Germinal center (tissue), 1 donor: ENCODE data around the gene HS1BP3.

Experiments
- DNase-seq: peaks from one replicate; pipeline ENCODE4 v3.0.0; 2012; ENCODE audit warnings: mixed read lengths, low spot score

The HS1BP3 gene

GRCh38 chr2:20599001-20599600, 51.8 kb downstream of the HS1BP3 start:
- DNase-seq = no peak

- no peak for DNase-seq
Measured at GRCh38 chr2:20597860-20598183, 53.1 kb downstream of the HS1BP3 start.

DNA sequence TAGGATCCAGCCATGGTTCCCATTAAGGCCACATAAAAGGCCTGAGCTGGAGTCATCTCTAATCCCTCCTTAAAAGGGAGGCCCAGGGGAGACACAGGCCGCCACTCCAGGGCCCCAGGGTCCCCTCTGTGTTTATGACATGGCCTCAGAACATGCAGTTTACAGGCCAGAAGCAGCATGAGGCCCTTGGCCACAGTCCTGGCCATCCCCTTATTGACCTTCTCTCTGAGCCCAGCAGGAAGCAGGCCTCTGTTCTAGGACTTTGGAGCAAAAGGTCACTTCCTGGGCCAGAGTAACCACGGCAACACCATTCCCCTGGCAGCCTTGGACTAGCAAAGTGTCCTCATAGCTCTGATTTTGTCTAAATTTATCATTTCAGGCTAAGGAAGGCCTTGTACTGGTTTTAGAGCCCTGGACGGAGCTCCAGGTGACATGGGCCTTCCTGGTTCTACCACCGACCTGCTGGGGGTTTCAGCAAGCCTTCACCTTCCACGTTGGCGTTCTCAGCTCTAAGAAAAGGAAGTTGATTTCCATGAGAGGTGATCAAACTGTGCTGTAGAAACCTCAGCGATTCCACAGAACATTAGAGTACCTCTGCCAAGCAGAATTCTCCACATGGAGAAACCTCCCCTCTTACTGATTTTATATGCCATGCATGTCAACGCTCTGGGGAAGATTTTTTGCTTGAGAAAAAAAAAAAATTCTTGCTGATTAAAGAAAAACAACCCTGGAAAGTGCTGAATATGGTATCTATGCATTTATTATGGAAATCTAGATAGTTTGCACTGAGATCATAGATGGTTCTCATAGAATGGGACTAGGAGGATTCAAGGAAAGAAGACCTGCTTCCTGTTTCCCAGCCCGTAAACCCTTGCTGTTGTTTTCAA, 53.7 kb downstream of the HS1BP3 start:
- DNase-seq = no peak

- no peak for DNase-seq
Measured at GRCh38 chr2:20596193-20596972, 54.5 kb downstream of the HS1BP3 start.

GRCh38 chr2:20595439-20596192, 55.3 kb downstream of the HS1BP3 start:
- DNase-seq = peak; percentile 67

GRCh38 chr2:20594957-20595356, 55.9 kb downstream of the HS1BP3 start:
- DNase-seq = no peak

DNA sequence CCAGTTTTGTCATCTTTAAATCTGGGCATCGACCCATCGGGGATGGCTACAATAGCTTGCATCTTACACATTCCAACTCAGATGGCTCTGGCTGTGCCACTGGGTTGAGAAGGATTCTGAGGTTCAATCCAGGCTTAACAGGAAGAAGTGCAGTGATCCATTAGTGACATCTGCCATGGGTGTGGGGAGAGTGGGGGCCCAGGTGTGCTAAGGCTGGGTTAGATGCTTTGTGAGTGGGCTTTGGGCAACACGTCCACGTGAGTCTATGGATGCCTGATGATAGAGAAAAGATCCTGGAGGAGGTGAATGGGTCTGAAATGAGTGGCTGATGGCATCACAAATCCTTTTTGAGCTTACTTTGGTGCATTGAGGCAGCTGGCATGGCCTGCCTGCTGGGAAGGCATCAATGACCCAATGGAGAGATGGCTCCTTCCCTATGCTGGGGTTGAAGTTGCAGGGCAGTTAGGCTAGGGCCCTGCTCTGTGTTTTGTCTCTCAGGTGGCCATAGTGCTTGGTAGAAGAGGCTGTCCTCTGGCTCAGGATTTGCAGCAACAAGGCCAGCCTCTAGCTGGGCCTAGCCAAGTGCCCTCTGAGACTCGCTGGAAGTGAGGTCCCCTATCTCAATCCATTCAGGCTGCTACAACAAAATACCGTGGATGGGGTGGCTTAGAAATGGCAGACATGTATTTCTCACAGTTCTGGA, 56.7 kb downstream of the HS1BP3 start:
- no peak for DNase-seq

DNA sequence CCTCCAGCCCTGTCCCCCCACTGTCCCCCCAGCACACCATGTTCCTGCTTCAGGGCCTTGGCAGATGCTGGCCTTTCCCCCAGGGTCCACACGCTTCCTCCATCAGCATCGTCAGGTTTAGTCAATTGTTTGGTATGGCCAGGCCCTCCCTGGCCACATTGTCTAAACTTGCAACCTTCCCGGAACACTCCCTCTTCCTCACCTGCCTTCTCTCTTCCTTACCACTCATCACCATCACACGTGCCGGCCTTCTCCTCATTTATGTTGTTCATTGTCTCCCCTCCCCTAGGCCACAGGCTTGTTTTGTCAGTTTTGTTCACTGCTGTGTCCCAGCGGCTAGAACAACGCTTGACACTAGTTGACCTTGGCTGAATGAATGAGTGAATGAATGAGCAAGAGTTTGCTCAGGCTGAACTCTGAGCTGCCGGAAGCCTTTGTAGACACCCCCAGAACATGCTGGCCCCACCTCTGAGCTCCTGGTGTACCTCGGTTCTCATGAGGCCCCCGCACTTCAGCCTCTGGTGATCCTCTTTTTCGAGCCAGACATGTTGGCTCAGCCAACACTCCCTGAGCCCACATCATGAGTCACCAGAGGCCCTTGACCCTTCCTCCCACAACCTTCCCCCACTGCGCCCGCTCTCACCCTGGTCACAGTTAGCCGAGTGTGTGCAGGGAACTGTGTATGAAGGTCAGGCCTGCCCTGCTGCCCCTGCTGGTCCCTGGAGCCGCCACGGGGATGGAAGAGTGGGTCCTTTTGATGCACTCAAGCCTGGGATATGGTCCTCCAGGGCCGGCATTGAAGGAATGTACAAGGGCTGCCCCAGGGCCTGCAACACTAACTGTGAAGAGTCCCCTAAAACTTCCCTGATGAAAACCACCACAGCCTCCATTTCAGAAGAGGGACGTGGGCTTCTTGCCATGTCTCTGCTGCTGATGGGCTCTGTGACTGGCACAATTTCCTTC, 57.5 kb downstream of the HS1BP3 start:
- no peak for DNase-seq

DNA sequence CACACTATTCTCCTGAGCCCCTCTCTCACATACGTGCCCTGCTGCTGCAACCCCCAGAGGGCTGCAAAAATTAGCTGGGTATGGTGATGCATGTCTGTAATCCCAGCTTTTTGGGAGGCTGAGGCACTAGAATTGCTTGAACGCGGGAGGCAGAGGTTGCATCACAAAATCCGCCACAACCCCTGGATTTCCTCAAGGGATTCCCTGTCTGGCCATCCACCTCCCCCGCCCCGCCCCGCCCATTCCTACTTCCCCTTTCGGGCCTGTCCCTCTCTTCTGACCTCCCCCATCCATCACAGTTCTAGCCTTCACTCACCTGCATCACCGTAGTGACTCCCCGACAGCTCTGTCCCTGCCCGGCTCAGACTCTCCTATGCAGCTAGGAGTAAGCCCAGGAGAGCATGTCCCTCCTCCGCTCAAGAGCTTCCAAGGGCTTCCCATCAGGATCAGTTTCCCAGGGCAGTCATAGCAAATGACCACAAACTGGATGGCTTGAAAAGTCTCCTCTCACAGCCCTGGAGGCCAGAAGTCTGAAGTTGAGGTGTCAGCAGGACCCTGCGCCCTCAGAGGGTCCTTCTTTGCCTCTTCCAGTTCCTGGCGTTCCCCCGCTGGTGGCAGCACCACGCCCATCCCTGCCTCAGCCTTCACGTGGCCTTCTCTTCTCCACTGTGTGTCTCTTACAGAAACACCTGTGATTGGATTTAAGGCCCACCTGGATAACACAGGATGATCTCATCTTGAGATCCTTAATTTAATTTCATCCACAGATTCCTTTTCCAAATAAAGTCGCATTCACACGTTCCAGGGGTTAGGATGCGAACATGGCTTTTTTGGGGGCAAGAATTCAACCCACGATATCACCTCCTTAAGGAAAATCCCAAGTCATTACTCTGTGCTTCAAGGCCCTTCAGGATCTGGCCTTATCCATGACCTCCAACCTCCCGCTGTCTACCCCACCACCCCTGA, 58.5 kb downstream of the HS1BP3 start:
- no peak for DNase-seq

- no peak for DNase-seq
Measured at GRCh38 chr2:20590704-20591515, 60.0 kb downstream of the HS1BP3 start.

DNA sequence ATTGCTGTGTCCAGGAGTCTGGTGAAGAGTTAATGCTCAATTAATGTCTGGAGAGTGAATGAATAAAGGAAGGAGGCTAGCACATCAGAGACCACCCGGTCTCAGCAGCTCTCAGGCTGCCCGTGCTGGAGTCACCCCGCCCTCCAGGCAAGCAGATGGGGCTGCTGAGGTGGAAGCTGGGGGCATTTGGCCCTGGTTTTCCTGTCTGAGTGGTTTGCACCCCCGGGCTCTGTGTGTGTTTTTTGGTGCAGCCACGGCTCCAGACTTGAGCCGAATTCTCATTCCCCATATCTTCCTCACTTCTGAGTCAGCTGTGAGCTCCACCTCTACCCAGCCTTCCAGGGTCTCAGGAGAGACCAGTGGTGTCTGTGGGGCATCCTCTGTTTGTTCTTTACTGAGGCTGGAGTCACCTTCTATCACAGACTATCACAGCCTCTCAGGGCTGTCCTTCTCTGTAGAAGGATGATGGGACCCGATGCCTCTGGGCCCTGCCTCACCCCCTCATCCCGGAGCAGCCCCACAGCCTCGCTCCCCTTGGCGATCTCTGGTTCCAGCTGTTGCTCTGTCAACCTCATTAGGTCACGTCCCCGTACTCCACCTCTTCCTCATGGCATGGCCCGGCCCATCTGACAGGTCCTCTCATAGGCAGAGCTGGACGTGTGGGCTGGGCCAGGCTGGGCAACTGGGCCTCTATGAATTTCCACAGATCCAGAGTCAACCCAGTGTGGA, 60.8 kb downstream of the HS1BP3 start:
- DNase-seq = no peak

DNA sequence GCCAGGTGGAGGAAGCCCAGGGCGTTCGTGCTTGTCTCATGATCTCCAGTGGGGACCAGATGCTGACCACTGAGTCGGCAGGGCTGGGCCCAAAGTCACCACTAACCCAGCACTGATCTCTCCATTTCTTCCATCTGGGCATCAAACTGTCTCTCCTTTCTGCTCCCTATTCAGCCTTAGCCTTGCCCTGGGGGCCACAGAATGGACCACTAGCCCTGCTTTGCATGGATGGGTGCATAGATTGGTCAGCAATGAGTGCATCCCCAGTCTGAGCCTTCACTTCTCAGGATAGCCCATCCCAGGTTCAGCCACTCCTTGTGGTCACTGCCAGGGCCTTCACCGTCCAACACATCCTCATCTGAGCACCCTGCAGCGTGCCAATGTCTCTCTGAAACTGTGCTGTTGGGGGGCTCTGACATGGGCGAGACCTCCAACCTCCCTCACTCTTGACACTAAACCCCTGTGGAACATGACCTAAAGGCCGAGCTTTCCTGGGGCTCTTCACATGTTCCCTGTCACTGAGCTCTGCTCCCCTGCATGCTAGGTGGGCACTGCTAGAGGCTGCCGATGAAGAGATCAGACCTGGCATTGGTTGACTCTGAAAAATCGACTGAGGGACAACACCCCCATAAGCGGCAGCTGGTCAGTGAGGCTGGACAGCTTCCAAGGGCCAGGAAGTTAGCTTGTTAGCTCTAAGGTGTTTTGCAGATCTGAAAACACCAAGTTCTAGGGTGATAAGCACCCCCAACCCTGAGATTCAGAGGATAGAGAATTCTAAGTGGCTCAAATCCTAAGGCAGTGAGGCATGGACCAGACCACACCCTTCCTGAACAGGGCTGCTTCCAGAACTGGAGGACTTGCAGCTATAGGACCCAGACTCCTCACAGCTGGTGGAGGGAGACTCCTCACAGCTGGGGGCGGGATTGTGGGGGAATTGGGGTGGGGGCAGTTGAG, 61.7 kb downstream of the HS1BP3 start:
- DNase-seq = no peak

DNA sequence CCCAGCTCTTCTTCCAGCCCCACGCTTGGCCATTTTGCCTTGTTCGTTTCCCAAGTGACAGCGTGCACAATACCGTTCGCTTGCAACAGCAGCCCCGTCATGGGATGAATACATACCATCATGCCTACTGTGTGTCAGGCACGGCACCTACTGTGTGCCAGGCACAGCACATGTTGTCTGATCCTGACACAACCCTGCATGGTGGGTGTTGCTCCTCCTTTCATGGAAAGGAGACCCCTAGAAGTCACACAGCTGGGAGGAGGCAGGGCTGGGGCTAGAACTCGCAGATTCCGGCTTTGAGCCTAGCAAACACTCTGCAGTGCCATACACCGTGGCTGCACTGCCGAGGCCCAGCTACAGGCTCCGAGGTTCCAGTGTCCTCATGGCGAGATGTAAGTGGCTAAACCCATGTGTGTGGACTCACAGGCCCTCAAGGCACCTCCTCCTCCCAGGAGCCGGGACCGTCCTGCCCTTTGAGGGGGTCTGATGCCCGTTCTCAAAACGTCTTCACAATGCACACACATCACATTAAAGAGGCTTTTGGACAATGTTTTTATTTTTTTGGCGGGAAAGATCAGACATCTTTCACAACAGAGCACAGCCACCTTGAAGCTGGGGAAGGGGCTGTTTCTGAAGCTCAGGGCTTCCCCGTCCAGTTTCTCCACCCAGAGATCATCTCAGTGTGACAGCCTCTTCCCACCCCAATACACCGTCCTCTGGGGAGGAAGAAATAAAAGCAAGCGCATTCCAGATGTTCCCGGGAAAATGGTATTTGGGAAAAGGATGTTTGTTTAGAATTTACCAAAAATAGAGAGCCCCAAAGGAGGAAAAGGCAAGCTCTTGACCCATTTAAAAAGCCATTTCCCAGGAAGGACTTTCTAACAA, 64.9 kb downstream of the HS1BP3 start:
- DNase-seq = no peak

DNA sequence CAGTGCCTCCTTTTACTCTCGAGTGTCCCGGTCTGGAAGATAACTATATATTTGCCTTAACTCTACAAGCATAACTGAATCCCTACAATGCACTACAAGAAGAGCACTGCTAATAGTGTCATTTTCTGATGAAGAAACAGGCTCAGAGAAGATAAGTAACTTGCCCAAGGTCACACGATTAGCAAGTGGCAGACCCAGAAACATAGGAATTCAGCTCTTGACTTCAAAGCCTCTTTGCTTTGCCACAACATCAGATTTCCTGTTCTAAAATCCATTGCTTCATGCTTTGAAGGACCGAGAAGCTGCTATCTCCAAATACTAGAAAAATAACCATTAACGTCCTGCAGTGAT, 65.6 kb downstream of the HS1BP3 start:
- DNase-seq = no peak
